B cell (primary cell): ENCODE measurements around the gene ZNF433. TPM values are rescaled to one million over a fixed set of nuclear protein-coding genes. Genes with fewer than 3 reads are reported as not detected.

Experiments used
- ATAC-seq: fragments of 200-7000 bp; cut with Tn5 transposase; one replicate; pipeline ENCODE4 v1.10.0; 2021; ENCODE audit warnings: low read depth, mild to moderate bottlenecking, moderate number of reproducible peaks, moderate library complexity
- CTCF ChIA-PET: fragments of 350-600 bp; sonication (Branson Sonifier 250); formaldehyde crosslinking; loops from one replicate; lab custom pipeline; 2021; ENCODE audit warnings: antibody characterized with exemption, inconsistent platforms; lab: Charles Lee
- POLR2A ChIA-PET: fragments of 350-600 bp; sonication (Branson Sonifier 250); formaldehyde crosslinking; loops from one replicate; lab custom pipeline; 2021; ENCODE audit warnings: antibody characterized with exemption; lab: Charles Lee
- DNase-seq: peaks from one replicate; pipeline ENCODE4 v3.0.0; 2013
- H2AFZ ChIP-seq: 2 replicates; pipeline ENCODE4 v1.6.1; 2012; ENCODE audit warnings: mild to moderate bottlenecking, low read depth, low read length; ENCODE audit not compliant: insufficient read depth, poor library complexity, severe bottlenecking
- H3K27ac ChIP-seq, 2 donors: 1 replicate in 1 of 2; 2 replicates in 1 of 2; pipeline ENCODE4 v1.5.1; 2012 to 2013; ENCODE audit warnings: low read length in 2 of 2, mild to moderate bottlenecking in 2 of 2, moderate library complexity in 1 of 2
- H3K27me3 ChIP-seq, 4 experiments: fragments of 200-600 bp in 1 of 4; sonication (generic) in 1 of 4; replicated peaks in 1 of 4; 1 replicate in 2 of 4; 2 replicates in 2 of 4; pipeline versions ENCODE4 v1.6.1 to v1.7.0; 2013 to 2016; ENCODE audit warnings: low read length in 3 of 4, mild to moderate bottlenecking in 2 of 4, mixed read lengths in 1 of 4, moderate library complexity in 1 of 4; ENCODE audit not compliant: insufficient read depth in 4 of 4, control insufficient read depth in 3 of 4; ENCODE audit errors: control extremely low read depth in 1 of 4
- H3K36me3 ChIP-seq, 2 experiments: replicated peaks in 1 of 2; 1 replicate in 1 of 2; 2 replicates in 1 of 2; pipeline versions ENCODE4 v1.6.1 to v1.7.1; 2013; ENCODE audit warnings: low read length in 1 of 2; ENCODE audit not compliant: insufficient read depth in 2 of 2, control insufficient read depth in 1 of 2; ENCODE audit errors: control extremely low read depth in 1 of 2, extremely low read depth in 1 of 2
- H3K4me1 ChIP-seq, 2 donors: fragments of 200-600 bp in 1 of 2; sonication (generic) in 1 of 2; 1 replicate in 1 of 2; 2 replicates in 1 of 2; pipeline versions ENCODE4 v1.5.1 to v1.6.1; 2013 to 2017; ENCODE audit warnings: low read length in 2 of 2; ENCODE audit not compliant: control insufficient read depth in 2 of 2, insufficient read depth in 2 of 2
- H3K4me2 ChIP-seq: replicated peaks from 2 replicates; pipeline ENCODE3; 2012; ENCODE audit warnings: mild to moderate bottlenecking, low read depth, low read length; ENCODE audit not compliant: poor library complexity, severe bottlenecking
- H3K4me3 ChIP-seq, 5 experiments: fragments of 200-600 bp in 1 of 5; sonication (generic) in 1 of 5; 1 replicate in 3 of 5; 2 replicates in 2 of 5; pipeline versions ENCODE4 v1.5.1 to v1.7.0; 2011 to 2016; ENCODE audit warnings: low read length in 4 of 5, mild to moderate bottlenecking in 4 of 5, low read depth in 2 of 5, control low read depth in 1 of 5, moderate library complexity in 1 of 5; ENCODE audit not compliant: insufficient read depth in 1 of 5; ENCODE audit errors: control extremely low read depth in 1 of 5, extremely low read depth in 1 of 5
- H3K79me2 ChIP-seq: fragments of 200-600 bp; sonication (generic); one replicate; pipeline ENCODE4 v1.6.0; 2016; ENCODE audit warnings: low read length; ENCODE audit not compliant: control insufficient read depth, insufficient read depth
- H3K9ac ChIP-seq: fragments of 200-600 bp; sonication (generic); 2 replicates; pipeline ENCODE4 v1.6.1; 2017; ENCODE audit warnings: mild to moderate bottlenecking, low read length, moderate library complexity
- H3K9me3 ChIP-seq, 3 donors: one replicate each; pipeline versions ENCODE4 v1.6.1 to v1.7.1; 2013; ENCODE audit warnings: low read length in 2 of 3; ENCODE audit not compliant: control insufficient read depth in 2 of 3, insufficient read depth in 1 of 3; ENCODE audit errors: control extremely low read depth in 1 of 3
- H4K20me1 ChIP-seq: 2 replicates; pipeline ENCODE4 v1.6.0; 2012; ENCODE audit warnings: mild to moderate bottlenecking, low read length; ENCODE audit not compliant: insufficient read depth, control insufficient read depth, poor library complexity, severe bottlenecking
- H3K27ac Mint-ChIP-seq: one replicate; pipeline ENCODE4 v1.8.0; 2021; ENCODE audit warnings: mixed read lengths
- H3K27me3 Mint-ChIP-seq: one replicate; pipeline ENCODE4 v1.8.0; 2021; ENCODE audit warnings: mixed read lengths
- H3K4me1 Mint-ChIP-seq: one replicate; pipeline ENCODE4 v1.8.0; 2021; ENCODE audit warnings: mixed read lengths
- H3K4me3 Mint-ChIP-seq: one replicate; pipeline ENCODE4 v1.8.0; 2021; ENCODE audit warnings: mixed read lengths
- H3K9me3 Mint-ChIP-seq: one replicate; pipeline ENCODE4 v1.8.0; 2022; ENCODE audit warnings: mixed read lengths; ENCODE audit not compliant: insufficient read depth
- CTCF ChIP-seq: fragments of 200-600 bp; IDR thresholded peaks from one replicate; pipeline ENCODE4 v1.8.0; 2022; ENCODE audit warnings: antibody characterized with exemption, mild to moderate bottlenecking
- EZH2 ChIP-seq: IDR thresholded peaks from 2 replicates; pipeline ENCODE4 v1.6.1; 2012; ENCODE audit warnings: borderline replicate concordance, low read depth, mild to moderate bottlenecking, moderate library complexity, low read length; ENCODE audit not compliant: insufficient read depth, poor library complexity, severe bottlenecking
- WGBS: methylation state at CpG from one replicate; pipeline ENCODE4 v1.1.5; 2013; ENCODE audit warnings: missing lambda C conversion rate; ENCODE audit not compliant: insufficient coverage; 5-methylcytosine and 5-hydroxymethylcytosine counted together
- intact Hi-C: fragments of 100-400 bp; cut with micrococcal nuclease; formaldehyde crosslinking; loops from one replicate; pipeline ENCODE4 v1.10.0; 2022
- polyA plus RNA-seq: library from polyadenylated mRNA; depleted of rRNA; stranded (reverse); fragments of >200 nt; gene quantifications from 2 replicates; pipeline ENCODE4 v1.2.3, GENCODE V29; 2012
- total RNA-seq, 2 donors: library from RNA; stranded (reverse); fragments of 120-200 nt in 1 of 2; gene quantifications; 1 replicate in 1 of 2; 2 replicates in 1 of 2; pipeline versions ENCODE4 v1.2.3 to v1.2.4, GENCODE V29; 2013 to 2022

ZNF433 gene
- total and polyA plus RNA-seq, 2 donors (not counting 1 experiment from before 2014, with no cell fraction given) = 1.3 to 7.3 TPM

- TF ChIP-seq CTCF (no peak), EZH2 (no peak)
- no peak for ATAC-seq
- Histone ChIP-seq H3K36me3 (peaks cover 6 to 14% of the 10 kb centered on the region in 2 experiments), H3K9ac (no peak overlapping the region), H3K4me3 (no peak overlapping the region), H3K4me2 (no peak overlapping the region), H3K79me2 (peaks cover under 1% of the 10 kb centered on the region), H3K27ac (no peak overlapping the region), H2AFZ (no peak overlapping the region), H3K4me1 (peaks cover 3 to 13% of the 10 kb centered on the region in 2 donors), H3K27me3 (no peaks in the 10 kb centered on the region), H3K9me3 (peaks cover 13 to 51% (median 35%) of the 10 kb centered on the region in 3 donors), H4K20me1 (no peaks in the 10 kb centered on the region)
- Mint-ChIP-seq H3K27ac (no peak overlapping the region), H3K9me3 (peaks cover 14% of the 10 kb centered on the region), H3K4me1 (peaks cover 9% of the 10 kb centered on the region), H3K4me3 (no peak overlapping the region), H3K27me3 (no peaks in the 10 kb centered on the region)
- ChIA-PET POLR2A (interaction anchor here (0.6 kb wide), 1 partner anchor 89 kb away, joined by 3 read pairs; no protein-coding TSS in a partner anchor), CTCF (interaction anchor here (0.8 to 2.7 kb wide), 3 partner anchors 19 to 74 kb away, joined by 3 to 7 read pairs (median 4); no protein-coding TSS in a partner anchor)
- no peak for DNase-seq
- intact Hi-C loops = no loop called here
- 71% methylated on average over 1 of the region's 4 CpGs for WGBS
These were observed 53.0 kb downstream of the ZNF433 start for GRCh38 chr19:11982526-11982925.

- Histone ChIP-seq H2AFZ (no peak overlapping the region), H3K4me1 (peaks cover 3 to 7% of the 10 kb centered on the region in 2 donors), H3K9ac (no peak overlapping the region), H3K9me3 (peaks cover 13 to 57% (median 51%) of the 10 kb centered on the region in 3 donors), H3K79me2 (peaks cover 10% of the 10 kb centered on the region), H3K36me3 (peaks cover 8 to 18% of the 10 kb centered on the region in 2 experiments), H3K27me3 (no peaks in the 10 kb centered on the region), H3K4me2 (no peak overlapping the region), H3K4me3 (no peak overlapping the region), H4K20me1 (no peaks in the 10 kb centered on the region), H3K27ac (no peak overlapping the region)
- ATAC-seq (no peak), DNase-seq (no peak)
- Mint-ChIP-seq H3K4me1 (peaks cover 6% of the 10 kb centered on the region), H3K27me3 (no peaks in the 10 kb centered on the region), H3K4me3 (no peak overlapping the region), H3K9me3 (peaks cover 15% of the 10 kb centered on the region), H3K27ac (no peak overlapping the region)
- intact Hi-C loops = no loop called here
- CTCF ChIA-PET = interaction anchor here (1.5 kb wide), 1 partner anchor 9 kb away, joined by 4 read pairs; no protein-coding TSS in a partner anchor
- 100% methylated on average over 2 of the region's 4 CpGs for WGBS
- TF ChIP-seq CTCF (no peak), EZH2 (no peak)
- POLR2A ChIA-PET = interaction anchor here (0.6 kb wide), 1 partner anchor 181 kb away, joined by 4 read pairs; the partner anchor contains the start of gene ZNF491
These were observed 56.0 kb downstream of the ZNF433 start for GRCh38 chr19:11979527-11979926.
